Karpas-422 (cell line): ENCODE results near the gene HES6. TPM values are rescaled to one million over a fixed set of nuclear protein-coding genes. Genes with fewer than 3 reads are reported as not detected.

ENCODE experiments used
- DNase-seq: peaks from one replicate; pipeline ENCODE4 v3.0.0-alpha.2; 2015
- H2AFZ ChIP-seq: fragments of 200-600 bp; sonication (generic); 2 replicates; pipeline ENCODE4 v1.6.1; 2014; ENCODE audit warnings: antibody characterized with exemption, low read length, mixed read lengths
- H3K27ac ChIP-seq: fragments of 200-600 bp; sonication (generic); 2 replicates; pipeline ENCODE4 v1.5.1; 2014; ENCODE audit warnings: mild to moderate bottlenecking, low read length, moderate library complexity
- H3K27me3 ChIP-seq: fragments of 200-600 bp; sonication (generic); 2 replicates; pipeline ENCODE4 v1.6.1; 2014; ENCODE audit warnings: low read length, mixed read lengths
- H3K36me3 ChIP-seq: fragments of 200-600 bp; sonication (generic); 2 replicates; pipeline ENCODE4 v1.6.1; 2014; ENCODE audit warnings: low read length, mixed read lengths; ENCODE audit not compliant: insufficient read depth
- H3K4me1 ChIP-seq: fragments of 200-600 bp; sonication (generic); 2 replicates; pipeline ENCODE4 v1.6.1; 2014; ENCODE audit warnings: mild to moderate bottlenecking, low read length, mixed read lengths
- H3K4me2 ChIP-seq: fragments of 200-600 bp; sonication (generic); 2 replicates; pipeline ENCODE4 v1.6.1; 2014; ENCODE audit warnings: low read length, low read depth, mild to moderate bottlenecking; ENCODE audit not compliant: poor library complexity, severe bottlenecking
- H3K4me3 ChIP-seq: fragments of 200-600 bp; sonication (generic); 2 replicates; pipeline ENCODE4 v1.5.1; 2014; ENCODE audit warnings: mild to moderate bottlenecking, antibody characterized with exemption, low read length, mixed read lengths
- H3K79me2 ChIP-seq: fragments of 200-600 bp; sonication (generic); 2 replicates; pipeline ENCODE4 v1.6.1; 2014; ENCODE audit warnings: mild to moderate bottlenecking, low read length, mixed read lengths
- H3K9ac ChIP-seq: fragments of 200-600 bp; sonication (generic); 2 replicates; pipeline ENCODE4 v1.6.0; 2014; ENCODE audit warnings: low read length
- H3K9me2 ChIP-seq: fragments of 200-600 bp; sonication (generic), shearing (Covaris generic); replicated peaks from 2 replicates; pipeline ENCODE4 v1.6.0; 2014; ENCODE audit warnings: mild to moderate bottlenecking, low read length, moderate library complexity; ENCODE audit not compliant: insufficient read depth
- H3K9me3 ChIP-seq: fragments of 300-700, 200-600 bp; sonication (generic); 2 replicates; pipeline ENCODE4 v1.6.1; 2014; ENCODE audit warnings: low read length, mixed read lengths
- H4K20me1 ChIP-seq: fragments of 200-600 bp; sonication (generic); 2 replicates; pipeline ENCODE4 v1.6.1; 2014; ENCODE audit warnings: mild to moderate bottlenecking, antibody characterized with exemption, low read length, low read depth; ENCODE audit not compliant: insufficient read depth
- total RNA-seq: library from RNA; depleted of rRNA; stranded (reverse); fragments of >200 nt; shearing (Covaris generic); gene quantifications from 2 replicates; pipeline ENCODE4 v1.2.3, GENCODE V29; 2014; ENCODE audit warnings: low replicate concordance

Gene HES6
- total RNA-seq, 1 experiment from 2014 or later, result 3.3 TPM

DNA sequence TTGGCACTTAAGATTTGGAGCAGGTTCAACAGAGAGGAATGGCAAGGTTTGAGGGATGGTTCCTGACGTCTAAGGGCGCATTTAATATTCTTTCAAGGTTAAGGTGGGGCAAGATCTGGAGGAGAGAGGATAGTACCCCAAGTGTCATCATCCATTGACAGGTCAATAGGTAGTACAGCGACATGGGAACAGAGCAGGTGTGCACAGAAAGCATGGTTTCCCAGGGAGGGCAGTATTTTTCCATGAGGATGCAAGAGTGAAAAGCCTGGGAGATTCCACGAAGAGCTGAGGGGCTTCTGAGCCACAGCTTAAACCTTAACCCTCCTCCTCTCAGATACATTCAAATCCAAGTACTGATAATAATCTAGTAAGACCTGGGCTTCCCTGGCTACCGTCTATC lies 9.1 kb downstream of the HES6 start:
- Histone ChIP-seq H3K9me2 (no peaks in the 10 kb centered on the region), H3K9ac (no peak overlapping the region), H3K27ac (no peak overlapping the region), H4K20me1 (no peaks in the 10 kb centered on the region), H3K4me1 (peaks cover 4% of the 10 kb centered on the region), H2AFZ (no peak overlapping the region), H3K79me2 (no peaks in the 10 kb centered on the region), H3K36me3 (no peaks in the 10 kb centered on the region), H3K4me2 (no peak overlapping the region), H3K27me3 (no peaks in the 10 kb centered on the region), H3K9me3 (no peaks in the 10 kb centered on the region), H3K4me3 (no peak overlapping the region)
- DNase-seq, result no peak

DNA sequence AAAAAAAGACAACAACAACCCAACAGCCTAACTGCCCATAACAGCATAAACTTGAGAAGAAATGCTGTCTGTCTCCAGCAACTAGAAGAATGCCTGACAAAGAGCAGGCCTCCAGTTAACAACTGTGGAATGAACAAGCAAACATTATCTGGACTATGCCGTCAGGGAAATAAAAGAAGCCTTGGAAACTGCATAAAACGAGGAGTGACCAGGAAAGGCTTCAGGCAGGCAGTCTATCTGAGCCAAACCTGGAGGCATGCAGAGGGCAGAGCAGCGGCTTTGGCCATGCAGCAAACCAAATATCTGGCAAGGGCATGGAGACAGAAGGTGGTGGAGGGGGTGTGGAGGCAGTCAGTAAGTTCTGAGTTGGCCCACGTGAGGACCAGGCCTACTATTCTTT lies 11.1 kb downstream of the HES6 start:
- Histone ChIP-seq H3K27me3 (no peaks in the 10 kb centered on the region), H3K9me2 (no peaks in the 10 kb centered on the region), H3K9ac (no peak overlapping the region), H3K4me3 (no peak overlapping the region), H4K20me1 (no peaks in the 10 kb centered on the region), H3K4me1 (no peaks in the 10 kb centered on the region), H3K9me3 (no peaks in the 10 kb centered on the region), H3K79me2 (no peaks in the 10 kb centered on the region), H3K27ac (no peak overlapping the region), H2AFZ (no peak overlapping the region), H3K36me3 (no peaks in the 10 kb centered on the region), H3K4me2 (no peak overlapping the region)
- DNase-seq, result no peak

DNA sequence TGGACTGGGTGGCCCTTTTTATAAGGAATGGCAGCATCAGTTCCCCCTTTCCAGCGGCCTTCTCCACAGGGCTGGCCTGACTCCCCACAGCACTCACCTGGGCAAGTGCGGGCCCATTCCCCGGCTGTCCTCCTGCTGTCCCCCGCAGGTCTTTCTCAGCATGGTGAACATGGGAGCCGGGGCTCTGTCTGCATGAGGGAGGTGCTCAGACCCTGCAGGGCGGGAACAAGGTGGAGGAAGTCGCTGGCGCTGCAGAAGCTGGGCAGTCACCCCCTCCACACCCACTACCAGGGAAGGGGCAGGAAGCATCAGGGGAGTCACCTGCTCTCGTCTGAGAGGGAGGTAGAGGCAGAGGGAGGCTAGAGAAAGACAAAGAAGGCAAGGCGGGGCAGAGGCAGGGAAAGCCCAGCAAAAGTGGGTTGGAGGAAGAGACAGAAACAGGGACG lies 12.2 kb downstream of the HES6 start:
- Histone ChIP-seq H3K27me3 (no peaks in the 10 kb centered on the region), H2AFZ (no peak overlapping the region)
- DNase-seq, result no peak

DNA sequence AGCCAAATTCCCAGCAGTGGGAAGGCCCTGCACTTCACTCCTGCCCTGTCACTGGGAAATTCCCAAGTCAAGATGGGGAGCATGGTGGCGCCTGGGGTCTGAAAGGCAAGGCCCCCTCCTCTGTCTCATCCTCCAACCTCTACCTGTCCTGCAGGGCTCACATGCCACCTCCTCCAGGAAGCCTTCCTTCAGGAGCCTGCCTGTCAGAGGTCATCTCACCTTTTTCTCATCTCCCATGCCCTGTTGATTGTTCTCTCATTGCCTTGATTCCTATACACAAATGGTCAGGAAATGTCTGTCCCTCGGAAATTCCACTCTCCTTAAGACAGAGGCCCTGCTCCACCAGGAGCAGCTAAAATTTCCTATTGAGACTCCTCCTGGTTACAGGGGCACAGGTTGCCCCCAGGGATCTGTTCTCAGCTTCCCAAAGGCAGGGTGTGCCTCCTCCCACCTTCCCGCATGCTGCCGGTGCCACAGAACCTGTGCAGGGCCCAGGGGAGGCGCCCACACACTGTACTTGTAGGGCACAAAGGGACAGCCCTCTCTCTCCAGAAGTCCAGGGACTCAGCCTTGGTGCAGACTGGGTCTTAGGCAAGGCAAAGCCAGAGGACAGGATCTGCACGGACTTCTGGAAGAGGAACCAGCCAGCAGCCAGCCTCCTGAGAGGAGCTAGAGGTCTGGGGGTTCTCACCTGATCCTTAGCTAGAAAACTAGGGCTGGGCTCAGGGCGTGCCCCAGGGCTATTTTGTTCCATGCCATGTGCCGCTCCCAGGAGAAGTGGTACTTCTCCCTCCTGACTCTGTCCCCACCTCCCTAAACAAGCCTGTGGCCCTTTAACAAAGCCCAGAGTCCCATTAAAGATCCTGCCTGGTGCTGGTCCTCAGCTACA lies 12.9 kb downstream of the HES6 start:
- Histone ChIP-seq H3K27ac (no peak overlapping the region), H3K4me1 (no peaks in the 10 kb centered on the region), H3K4me3 (no peak overlapping the region), H3K9me3 (no peaks in the 10 kb centered on the region), H3K36me3 (no peaks in the 10 kb centered on the region), H3K4me2 (no peak overlapping the region), H4K20me1 (no peaks in the 10 kb centered on the region), H3K9me2 (no peaks in the 10 kb centered on the region), H3K27me3 (no peaks in the 10 kb centered on the region), H3K9ac (no peak overlapping the region), H2AFZ (no peak overlapping the region), H3K79me2 (no peaks in the 10 kb centered on the region)
- no peak for DNase-seq

More for the DNA sequence above, 12.2 kb downstream of the HES6 start:
- no peak overlapping the region for H3K4me2 ChIP-seq
- no peaks in the 10 kb centered on the region for H4K20me1 ChIP-seq
- no peaks in the 10 kb centered on the region for H3K9me3 ChIP-seq
- H3K79me2 ChIP-seq, result no peaks in the 10 kb centered on the region
- no peak overlapping the region for H3K9ac ChIP-seq
- H3K36me3 ChIP-seq, result no peaks in the 10 kb centered on the region
- H3K9me2 ChIP-seq, result no peaks in the 10 kb centered on the region
- no peak overlapping the region for H3K4me3 ChIP-seq
- H3K27ac ChIP-seq, result no peak overlapping the region
- no peaks in the 10 kb centered on the region for H3K4me1 ChIP-seq

DNA sequence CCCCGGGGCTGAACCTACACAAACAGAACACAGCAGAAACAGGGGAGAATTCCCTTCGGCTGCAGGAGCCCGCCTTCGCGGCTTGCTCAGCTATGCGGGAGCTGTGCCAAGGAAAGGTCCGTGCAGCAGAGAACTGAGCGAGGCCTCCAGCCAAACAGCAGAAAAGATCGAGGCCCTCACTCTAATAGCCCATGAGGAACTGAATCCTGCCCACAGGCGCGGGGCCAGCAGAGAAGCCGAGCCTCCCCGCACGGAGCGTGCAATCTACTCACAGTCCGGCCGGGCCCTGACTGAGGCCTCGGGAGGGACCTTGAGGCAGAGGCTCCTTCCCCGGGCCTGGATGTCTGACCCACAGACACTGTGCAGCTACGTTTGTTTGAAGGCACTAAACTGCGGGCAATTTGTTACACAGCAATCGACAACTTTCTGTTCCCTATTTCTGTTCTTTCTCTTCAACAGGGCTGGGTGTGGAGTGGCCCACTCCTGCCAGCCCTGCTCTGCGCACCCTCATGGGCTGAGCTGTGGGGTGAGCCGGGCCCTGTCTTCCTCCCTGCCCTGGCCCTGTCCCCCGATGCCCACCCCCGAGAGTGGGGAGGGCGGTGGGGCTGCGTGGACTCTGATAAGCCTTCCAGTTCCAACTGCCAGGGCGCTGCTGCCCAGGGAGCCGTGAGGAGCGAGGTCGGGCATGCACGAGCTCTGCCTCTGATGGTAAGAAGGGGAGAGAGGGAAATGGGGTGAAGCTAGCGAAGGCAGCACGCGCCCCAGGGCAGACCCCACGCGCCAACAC lies 13.7 kb downstream of the HES6 start:
- H3K9me3 ChIP-seq, result no peaks in the 10 kb centered on the region
- H3K4me1 ChIP-seq, result peaks cover under 1% of the 10 kb centered on the region
- H3K9ac ChIP-seq, result no peak overlapping the region
- H3K4me2 ChIP-seq, result no peak overlapping the region
- no peak overlapping the region for H3K4me3 ChIP-seq
- no peak overlapping the region for H2AFZ ChIP-seq
- no peak for DNase-seq
- no peaks in the 10 kb centered on the region for H4K20me1 ChIP-seq
- no peaks in the 10 kb centered on the region for H3K27me3 ChIP-seq
- no peaks in the 10 kb centered on the region for H3K9me2 ChIP-seq
- H3K79me2 ChIP-seq, result no peaks in the 10 kb centered on the region
- H3K36me3 ChIP-seq, result no peaks in the 10 kb centered on the region
- H3K27ac ChIP-seq, result no peak overlapping the region

DNA sequence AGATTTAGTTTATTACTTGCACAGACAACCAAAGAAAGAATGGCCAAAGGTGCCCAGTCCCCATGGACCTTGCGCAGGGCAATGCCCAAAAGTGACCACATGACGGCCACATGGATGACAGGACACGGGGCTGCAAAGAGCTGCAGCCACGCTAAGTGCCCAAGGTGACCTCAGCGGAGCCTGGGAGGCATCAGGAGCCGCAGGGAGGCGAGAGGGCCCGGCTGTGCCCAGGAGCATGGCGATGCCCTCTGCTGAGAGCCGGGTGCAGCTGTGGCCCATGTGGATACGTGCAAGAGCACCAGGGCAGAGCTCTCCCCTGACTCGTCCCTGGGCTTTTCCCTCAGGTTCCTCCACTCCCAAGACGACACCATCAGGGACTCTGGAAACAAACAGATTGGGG lies 14.7 kb downstream of the HES6 start:
- Histone ChIP-seq H3K4me1 (peaks cover 8% of the 10 kb centered on the region), H2AFZ (no peak overlapping the region), H3K4me3 (no peak overlapping the region), H3K4me2 (no peak overlapping the region), H4K20me1 (no peaks in the 10 kb centered on the region), H3K9me3 (no peaks in the 10 kb centered on the region), H3K9me2 (no peaks in the 10 kb centered on the region), H3K9ac (no peak overlapping the region), H3K27ac (no peak overlapping the region), H3K79me2 (no peaks in the 10 kb centered on the region), H3K36me3 (no peaks in the 10 kb centered on the region), H3K27me3 (no peaks in the 10 kb centered on the region)
- no peak for DNase-seq

DNA sequence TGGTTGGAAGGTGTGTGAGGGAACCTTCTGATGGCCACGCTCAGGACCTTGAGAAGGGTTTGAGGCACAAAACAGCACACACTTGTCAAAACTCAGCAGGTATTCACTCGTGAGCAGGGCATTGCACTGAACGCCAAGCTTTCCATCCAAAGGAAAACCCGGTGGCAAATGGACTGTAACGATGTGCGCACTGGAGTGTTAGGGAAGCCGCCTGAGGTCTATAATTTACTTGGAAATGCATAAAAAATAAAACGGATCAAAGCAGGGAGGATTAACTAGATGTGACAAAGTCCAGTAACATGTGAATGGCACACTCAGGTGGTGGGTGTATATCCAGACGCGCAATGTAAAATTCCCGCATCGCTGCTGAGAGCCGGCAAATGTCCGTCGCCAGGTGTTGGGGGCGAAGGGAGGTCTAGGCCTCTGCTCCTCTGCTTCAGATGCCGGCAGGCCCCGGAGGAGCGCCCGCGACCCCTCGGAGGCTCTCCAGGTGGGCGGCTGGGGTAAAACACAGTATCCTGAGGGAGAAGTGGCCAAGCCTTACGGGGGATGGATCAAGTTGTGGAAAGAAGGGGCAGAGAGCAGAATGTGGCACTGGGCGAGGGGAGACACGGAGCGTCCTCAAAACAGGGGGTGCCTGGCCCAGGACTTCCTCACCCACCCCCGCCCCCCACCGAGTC lies 15.3 kb downstream of the HES6 start:
- Histone ChIP-seq H2AFZ (no peak overlapping the region), H3K27me3 (no peaks in the 10 kb centered on the region), H4K20me1 (no peaks in the 10 kb centered on the region)

More for the DNA sequence above, 15.3 kb downstream of the HES6 start:
- Histone ChIP-seq H3K9ac (no peak overlapping the region), H3K4me2 (no peak overlapping the region), H3K4me1 (peaks cover 8% of the 10 kb centered on the region), H3K9me2 (no peaks in the 10 kb centered on the region), H3K27ac (no peak overlapping the region), H3K79me2 (no peaks in the 10 kb centered on the region), H3K9me3 (no peaks in the 10 kb centered on the region), H3K4me3 (no peak overlapping the region), H3K36me3 (no peaks in the 10 kb centered on the region)
- no peak for DNase-seq
